HG02870 (cell line): ENCODE measurements around the gene TMTC3.
"Not testable (repeated sequence)": the region's sequence is repeated elsewhere in the genome, so short reads cannot be mapped to it uniquely, and the experiment has no call there.

Experiments
- ATAC-seq: cut with Tn5 transposase; IDR thresholded peaks from one replicate; pipeline ENCODE4 v1.9.1; 2021; ENCODE audit warnings: mild to moderate bottlenecking, moderate library complexity; ENCODE audit not compliant: unreplicated experiment

TMTC3 gene

GRCh38 chr12:88141774-88142609 is at the start of gene TMTC3, which contains the start of gene CEP290:
Gene TMTC3, plus strand, starts transcription at chr12:88142307. Its CDS starts 6,009 bp downstream, at chr12:88148316.
Gene CEP290, minus strand, starts transcription at chr12:88142088. Its CDS starts 781 bp downstream, at chr12:88141307.
- ATAC-seq, result peak; percentile 92

- no peak for ATAC-seq
Measured at GRCh38 chr12:88092771-88093170, 49.3 kb upstream of the TMTC3 start.

- no peak for ATAC-seq
Measured at GRCh38 chr12:88093573-88093972, 48.5 kb upstream of the TMTC3 start.

- ATAC-seq, result no peak
Measured at GRCh38 chr12:88108021-88108420, 34.1 kb upstream of the TMTC3 start.

- no peak for ATAC-seq
Measured at GRCh38 chr12:88111074-88111652, 30.9 kb upstream of the TMTC3 start.

- ATAC-seq, result no peak
Measured at GRCh38 chr12:88113871-88114270, 28.2 kb upstream of the TMTC3 start.

- ATAC-seq, result no peak
Measured at GRCh38 chr12:88122666-88123065, 19.4 kb upstream of the TMTC3 start.

- no peak for ATAC-seq
Measured at GRCh38 chr12:88127099-88127498, 15.0 kb upstream of the TMTC3 start.

- no peak for ATAC-seq
Measured at GRCh38 chr12:88127855-88128254, 14.3 kb upstream of the TMTC3 start.

- ATAC-seq, result no peak
Measured at GRCh38 chr12:88132392-88132791, 9.7 kb upstream of the TMTC3 start.

GRCh38 chr12:88133181-88133580 is 8.9 kb upstream of the TMTC3 start:
- ATAC-seq, result not testable (repeated sequence)

- not testable (repeated sequence) for ATAC-seq
Measured at GRCh38 chr12:88139711-88140110, 2.4 kb upstream of the TMTC3 start.

- ATAC-seq, result peak; percentile 0
Measured at GRCh38 chr12:88141425-88141773, 708 bp upstream of the TMTC3 start.

GRCh38 chr12:88142610-88142991 is 494 bp downstream of the TMTC3 start:
- peak; percentile 0 for ATAC-seq

- ATAC-seq, result no peak
Measured at GRCh38 chr12:88144037-88144436, 1.9 kb downstream of the TMTC3 start.

GRCh38 chr12:88144546-88145468 is 2.7 kb downstream of the TMTC3 start:
- no peak for ATAC-seq

- no peak for ATAC-seq
Measured at GRCh38 chr12:88145567-88146505, 3.7 kb downstream of the TMTC3 start.

GRCh38 chr12:88150063-88150462 is 8.0 kb downstream of the TMTC3 start:
- no peak for ATAC-seq

GRCh38 chr12:88153959-88154358 is 11.9 kb downstream of the TMTC3 start:
- ATAC-seq, result no peak

GRCh38 chr12:88156075-88156654 is 14.1 kb downstream of the TMTC3 start:
- no peak for ATAC-seq
